Measurements from ENCODE around the gene P2RY2.

DNA sequence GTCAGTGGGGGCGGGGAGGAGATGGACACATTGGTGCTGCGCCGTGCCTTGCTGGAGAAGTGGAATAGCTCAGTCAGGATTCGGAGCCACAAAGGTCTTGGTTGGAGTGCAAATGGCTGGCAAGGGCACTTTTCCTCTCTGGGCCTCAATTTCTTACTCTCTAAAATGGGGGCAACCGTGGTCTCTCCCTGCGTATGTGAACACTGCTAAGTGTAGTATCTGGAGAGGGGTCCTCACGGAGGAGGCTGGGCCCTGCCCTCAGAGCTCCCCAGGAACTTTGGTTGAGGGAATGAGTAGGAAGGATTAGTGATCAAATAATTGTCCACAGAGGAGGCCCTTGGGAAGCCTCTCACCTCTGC is 54.6 kb downstream of the P2RY2 start:
- TF ChIP-seq, protein P1, sequence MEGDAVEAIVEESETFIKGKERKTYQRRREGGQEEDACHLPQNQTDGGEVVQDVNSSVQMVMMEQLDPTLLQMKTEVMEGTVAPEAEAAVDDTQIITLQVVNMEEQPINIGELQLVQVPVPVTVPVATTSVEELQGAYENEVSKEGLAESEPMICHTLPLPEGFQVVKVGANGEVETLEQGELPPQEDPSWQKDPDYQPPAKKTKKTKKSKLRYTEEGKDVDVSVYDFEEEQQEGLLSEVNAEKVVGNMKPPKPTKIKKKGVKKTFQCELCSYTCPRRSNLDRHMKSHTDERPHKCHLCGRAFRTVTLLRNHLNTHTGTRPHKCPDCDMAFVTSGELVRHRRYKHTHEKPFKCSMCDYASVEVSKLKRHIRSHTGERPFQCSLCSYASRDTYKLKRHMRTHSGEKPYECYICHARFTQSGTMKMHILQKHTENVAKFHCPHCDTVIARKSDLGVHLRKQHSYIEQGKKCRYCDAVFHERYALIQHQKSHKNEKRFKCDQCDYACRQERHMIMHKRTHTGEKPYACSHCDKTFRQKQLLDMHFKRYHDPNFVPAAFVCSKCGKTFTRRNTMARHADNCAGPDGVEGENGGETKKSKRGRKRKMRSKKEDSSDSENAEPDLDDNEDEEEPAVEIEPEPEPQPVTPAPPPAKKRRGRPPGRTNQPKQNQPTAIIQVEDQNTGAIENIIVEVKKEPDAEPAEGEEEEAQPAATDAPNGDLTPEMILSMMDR (IDR thresholded peaks at IDR 0.05; ENCODE audit: insufficient read depth, low read length) = no peak
- TF ChIP-seq POLR2AphosphoS5 (IDR thresholded peaks at IDR 0.05; ENCODE audit: low read depth) (no peak), GABPA (IDR thresholded peaks at IDR 0.05; ENCODE audit: low read depth) (no peak)
